HPDE6-E6E7 (cell line): ENCODE data around the gene ZSCAN20.

Experiments used
- DNase-seq: peaks from one replicate; pipeline ENCODE4 v3.0.0; 2011; ENCODE audit warnings: missing footprints; ENCODE audit errors: extremely low spot score

The ZSCAN20 gene

GRCh38 chr1:33472269-33472980, at the start of gene ZSCAN20:
Gene ZSCAN20, plus strand, starts transcription at chr1:33472645. Its CDS starts 6,644 bp downstream, at chr1:33479289.
- peak; percentile 92 for DNase-seq

GRCh38 chr1:33424205-33424604, 48.2 kb upstream of the ZSCAN20 start:
- DNase-seq, result no peak

DNA sequence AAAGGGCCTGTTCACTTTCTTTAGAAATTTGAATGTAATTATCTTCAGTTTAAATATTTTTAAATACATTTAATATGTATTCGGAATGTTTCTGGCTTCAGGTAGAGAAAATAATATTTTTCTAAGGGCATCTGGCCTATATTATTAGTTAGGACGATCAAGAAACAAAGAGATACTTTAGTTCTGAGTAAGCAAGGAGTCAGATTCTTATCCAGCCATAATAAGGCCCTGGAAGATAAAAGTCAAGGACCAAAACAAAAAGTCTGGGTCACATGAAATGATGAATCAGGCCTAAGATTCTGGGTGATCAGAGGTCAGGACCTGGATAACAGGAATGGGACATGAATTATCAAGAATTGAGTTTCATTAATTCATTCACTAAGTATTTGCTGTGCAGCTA, 47.8 kb upstream of the ZSCAN20 start:
- no peak for DNase-seq

DNA sequence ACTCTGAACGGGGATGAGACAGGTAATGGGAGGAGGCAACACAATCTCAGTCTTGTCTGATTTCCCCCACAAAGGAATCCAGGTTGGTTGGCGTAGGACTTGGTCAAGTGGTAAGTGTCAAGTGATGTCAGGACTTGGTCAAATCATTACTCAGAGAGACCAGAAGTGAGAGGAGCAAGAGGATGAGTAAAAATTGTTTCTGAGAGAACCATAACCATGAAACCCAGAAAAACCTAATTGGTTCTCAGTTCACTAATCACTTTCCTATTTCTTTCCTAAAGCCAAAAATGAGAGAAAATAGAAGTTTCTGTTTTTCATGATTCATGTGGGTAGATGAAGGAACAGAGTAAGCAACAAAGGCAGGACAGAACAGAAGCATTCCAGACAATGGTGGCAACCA, 46.5 kb upstream of the ZSCAN20 start:
- DNase-seq, result no peak

GRCh38 chr1:33426916-33427315, 45.5 kb upstream of the ZSCAN20 start:
- DNase-seq, result no peak

DNA sequence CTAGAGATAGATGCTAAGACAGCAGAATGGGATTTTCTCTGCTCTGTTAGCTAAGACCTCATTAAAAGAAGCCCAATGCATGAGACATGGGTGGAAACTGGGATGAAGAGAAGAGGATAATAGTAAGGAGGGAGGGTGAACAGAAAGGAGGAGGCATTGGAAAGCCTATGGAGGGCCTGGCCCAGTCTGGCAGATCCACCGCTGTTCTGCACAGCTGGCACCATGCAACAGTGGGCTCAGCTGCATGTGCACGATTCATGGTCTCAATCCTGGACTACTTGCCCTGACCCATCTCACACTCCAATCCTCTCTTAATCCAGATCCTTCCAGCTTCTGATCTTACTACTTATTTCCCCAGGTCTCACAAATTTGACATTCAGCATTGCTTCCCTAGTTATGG, 43.8 kb upstream of the ZSCAN20 start:
- no peak for DNase-seq

- DNase-seq, result no peak
These were observed 43.1 kb upstream of the ZSCAN20 start for GRCh38 chr1:33429332-33429731.

GRCh38 chr1:33429856-33430691, 42.4 kb upstream of the ZSCAN20 start:
- DNase-seq, result no peak

- DNase-seq, result peak; percentile 91
These were observed 41.5 kb upstream of the ZSCAN20 start, which contains the start of gene PHC2 for GRCh38 chr1:33430692-33431593. Gene PHC2, minus strand, starts transcription at chr1:33431095. Its CDS starts 55,556 bp downstream, at chr1:33375539.

- peak; percentile 86 for DNase-seq
These were observed 38.7 kb upstream of the ZSCAN20 start for GRCh38 chr1:33433509-33434362.

DNA sequence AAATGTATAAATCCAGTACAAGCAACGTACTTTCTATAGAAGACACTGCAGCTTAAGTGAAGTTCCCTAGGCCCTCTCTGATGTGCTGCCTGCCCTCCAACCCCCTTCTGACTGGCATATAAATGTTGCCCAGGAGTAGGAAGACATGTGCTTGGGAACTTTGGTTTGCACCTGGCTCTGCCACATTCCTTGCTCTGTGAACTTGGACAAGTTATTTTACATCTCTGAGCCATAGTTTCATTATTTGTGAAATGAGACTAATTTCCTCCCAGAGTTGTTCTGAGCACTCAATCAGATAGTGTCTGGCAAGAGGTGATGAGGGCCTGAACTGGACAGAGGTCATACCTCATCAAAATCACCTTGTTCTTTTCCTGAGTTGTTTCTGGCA, 38.1 kb upstream of the ZSCAN20 start:
- no peak for DNase-seq

DNA sequence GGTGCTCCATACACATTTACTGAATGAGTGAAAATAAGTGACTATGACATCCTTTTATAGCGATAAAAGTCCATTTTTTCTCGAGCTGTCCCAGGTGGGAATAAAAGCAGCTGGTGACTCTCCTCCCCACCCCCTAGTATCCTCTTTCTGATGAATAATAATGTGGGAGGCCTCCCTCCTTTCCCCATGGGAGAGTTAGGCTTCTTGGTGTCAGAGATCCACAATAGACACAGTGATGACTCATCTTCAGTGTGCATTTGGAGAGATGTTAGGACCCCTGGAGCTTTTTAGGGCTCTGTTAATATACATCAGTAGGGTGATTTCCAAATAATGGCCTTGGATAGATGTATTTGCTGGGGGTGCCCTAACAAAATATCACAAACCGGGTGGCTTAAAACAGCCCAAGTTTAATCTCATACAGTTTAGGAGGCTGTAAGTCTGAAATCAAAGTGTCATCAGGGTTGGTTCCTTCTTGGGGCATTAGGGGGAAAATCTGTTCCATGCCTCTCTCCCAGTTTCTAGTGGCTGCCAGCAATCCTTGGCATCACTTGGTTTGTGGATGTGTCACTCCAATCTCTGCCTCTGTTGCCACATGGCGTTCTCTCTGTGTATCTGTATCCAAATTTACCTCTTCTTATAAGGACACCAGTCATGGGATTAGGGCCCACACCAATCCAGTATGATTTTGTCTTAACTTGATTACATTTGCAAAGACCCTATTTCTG, 37.2 kb upstream of the ZSCAN20 start:
- DNase-seq, result no peak

DNA sequence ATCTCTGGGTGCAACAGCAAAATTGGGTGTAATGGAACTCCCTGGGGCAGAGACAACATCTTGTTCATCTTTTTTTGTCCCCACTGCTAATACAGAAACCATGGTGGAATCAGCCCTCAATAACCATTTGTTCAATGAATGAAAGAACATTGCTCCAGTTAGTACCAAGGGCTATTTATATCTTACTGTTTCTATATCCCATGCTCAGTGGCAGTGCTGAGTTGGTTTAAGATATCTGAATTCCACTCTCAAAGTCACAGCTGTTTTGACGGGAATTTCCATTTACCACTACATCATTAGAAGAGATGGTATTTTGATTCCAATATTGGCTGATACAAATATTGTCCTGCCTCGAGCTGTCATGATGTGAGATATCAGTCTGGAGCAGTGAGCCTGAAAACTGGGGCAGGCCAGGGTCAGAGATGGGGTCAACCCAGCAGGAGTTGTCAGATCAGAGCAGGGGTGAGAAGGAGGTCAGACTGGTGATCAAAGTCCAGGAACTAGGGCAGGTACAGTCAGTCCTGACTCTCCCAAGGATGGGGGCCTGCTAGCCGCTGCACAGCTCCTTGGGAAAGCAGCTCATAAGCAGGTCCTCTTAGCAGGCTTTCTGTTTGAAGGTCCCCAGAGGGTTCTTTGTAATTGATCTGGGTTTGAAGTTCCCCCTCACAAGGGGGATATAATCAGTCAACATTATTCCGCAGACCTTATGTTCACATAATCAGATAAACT, 35.7 kb upstream of the ZSCAN20 start:
- no peak for DNase-seq

DNA sequence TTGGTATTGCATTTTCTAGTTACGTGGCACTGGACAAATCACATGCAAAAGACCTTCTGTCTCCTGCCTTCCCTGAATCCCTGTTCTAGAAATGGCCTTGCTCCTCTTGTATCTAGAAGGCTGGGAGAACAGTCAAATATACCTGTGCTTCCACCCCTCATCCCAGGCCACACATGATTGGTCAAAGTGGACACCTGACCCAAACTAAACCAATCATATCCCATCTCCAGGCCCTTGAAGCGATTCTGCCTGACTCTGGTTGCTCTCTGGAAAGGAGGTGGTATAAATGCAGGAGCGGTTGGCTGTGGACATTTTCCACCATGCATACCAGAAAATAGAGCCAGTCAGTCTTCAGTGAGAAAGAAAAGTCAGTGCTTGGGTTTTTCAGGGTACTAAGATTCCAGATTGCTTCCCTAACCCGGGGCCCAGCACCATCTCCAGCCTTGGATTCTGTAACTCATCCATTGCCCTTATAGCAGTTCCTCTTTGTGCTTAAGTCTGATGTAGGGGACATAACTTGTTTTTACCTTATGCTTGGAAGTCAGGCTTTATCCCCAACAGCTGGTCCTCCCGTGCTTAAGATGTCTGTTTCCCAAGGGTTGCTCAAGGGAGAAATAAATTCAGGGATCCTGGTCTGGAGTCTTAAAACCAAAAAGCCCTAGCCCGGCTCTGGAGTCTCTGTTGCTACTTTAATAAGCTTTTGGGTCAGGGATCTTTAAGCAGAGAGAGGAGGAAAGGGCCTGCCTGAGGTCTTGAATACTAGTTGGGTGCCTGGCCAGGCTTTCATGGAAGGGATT, 33.9 kb upstream of the ZSCAN20 start:
- no peak for DNase-seq

DNA sequence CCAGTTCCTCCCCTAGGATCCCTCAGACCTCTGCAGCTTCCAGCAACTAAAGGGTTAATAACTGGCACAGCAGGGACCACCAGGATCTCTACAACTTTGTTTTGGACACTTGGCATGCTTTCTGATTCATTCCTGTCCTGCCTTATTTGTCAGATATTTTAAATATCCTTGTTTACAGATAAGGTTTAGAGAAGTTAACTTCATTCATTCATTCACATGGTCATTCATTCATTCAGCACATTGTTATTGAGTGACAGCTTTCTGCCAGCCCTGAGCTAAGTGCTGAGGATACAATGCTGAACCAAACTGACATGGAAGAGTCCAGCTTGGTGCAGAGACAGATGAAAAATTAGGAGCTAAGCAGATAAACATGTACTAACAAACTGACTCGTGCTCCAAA, 32.8 kb upstream of the ZSCAN20 start:
- no peak for DNase-seq

DNA sequence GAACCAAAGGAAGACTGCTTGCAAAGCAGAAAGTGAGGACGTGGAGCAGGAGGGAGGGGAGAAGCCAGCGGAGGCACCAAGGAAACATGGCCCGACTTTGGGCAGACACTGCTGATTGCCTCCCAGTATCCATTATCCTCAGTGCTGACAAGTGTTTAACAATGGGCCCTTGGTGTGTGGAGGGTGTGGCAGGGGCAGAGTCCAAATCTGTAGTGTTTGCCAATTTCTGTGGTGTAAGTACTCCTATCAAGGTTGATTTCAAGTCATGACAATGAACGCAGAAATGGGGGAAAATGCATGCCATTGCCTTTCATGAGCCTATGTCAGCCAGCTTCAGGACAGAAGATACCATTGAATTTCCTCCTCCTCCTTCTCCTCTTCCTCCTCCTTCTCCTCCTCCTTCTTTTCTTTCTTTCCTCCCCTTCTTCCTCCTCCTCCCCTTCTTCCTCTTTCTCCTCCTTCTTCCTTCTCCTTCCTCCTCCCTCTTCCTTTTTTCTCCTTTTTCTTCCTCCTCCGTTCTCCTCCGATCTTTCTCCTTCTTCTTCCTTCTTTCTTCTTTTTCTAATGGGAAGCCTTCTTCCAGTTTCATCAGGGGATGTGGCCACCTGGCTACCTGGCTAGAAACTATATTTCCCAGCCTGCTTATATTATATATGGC, 31.2 kb upstream of the ZSCAN20 start:
- DNase-seq, result no peak

GRCh38 chr1:33442141-33442540, 30.3 kb upstream of the ZSCAN20 start:
- DNase-seq, result no peak

GRCh38 chr1:33443080-33443704, 29.3 kb upstream of the ZSCAN20 start:
- DNase-seq, result no peak
